Smooth muscle cell (in vitro differentiated cells): Measurements from ENCODE around the gene NHLRC3. TPM values are rescaled to one million over a fixed set of nuclear protein-coding genes. Genes with fewer than 3 reads are reported as not detected.
A peak's percentile ranks its signal among the peaks of the same experiment; 100 is the strongest.

ENCODE experiments used
- DNase-seq: peaks from one replicate; lab custom pipeline; 2025; ENCODE audit not compliant: unreplicated experiment; lab: John Stamatoyannopoulos, UW
- H2AFZ ChIP-seq: fragments of 200-600 bp; sonication (generic); 2 replicates; pipeline ENCODE4 v1.6.0; 2016; ENCODE audit warnings: antibody characterized with exemption, low read depth, mild to moderate bottlenecking
- H3F3A ChIP-seq: fragments of 200-600 bp; sonication (generic); 2 replicates; pipeline ENCODE4 v1.6.0; 2017; ENCODE audit warnings: antibody characterized with exemption, low read depth
- H3K27ac ChIP-seq: fragments of 200-600 bp; sonication (generic); 2 replicates; pipeline ENCODE4 v1.5.1; 2016; ENCODE audit warnings: low read depth, mild to moderate bottlenecking
- H3K27me3 ChIP-seq: fragments of 200-600 bp; sonication (generic); 2 replicates; pipeline ENCODE4 v1.6.1; 2016; ENCODE audit warnings: low read depth, mild to moderate bottlenecking
- H3K36me3 ChIP-seq: fragments of 200-600 bp; sonication (generic); 2 replicates; pipeline ENCODE4 v1.5.1; 2016; ENCODE audit warnings: low read depth
- H3K4me1 ChIP-seq: fragments of 200-600 bp; sonication (generic); 2 replicates; pipeline ENCODE4 v1.5.1; 2016; ENCODE audit warnings: low read depth
- H3K4me2 ChIP-seq: fragments of 200-600 bp; sonication (generic); 2 replicates; pipeline ENCODE4 v1.6.0; 2016; ENCODE audit warnings: mild to moderate bottlenecking
- H3K4me3 ChIP-seq: fragments of 200-600 bp; sonication (generic); 2 replicates; pipeline ENCODE4 v1.5.1; 2016; ENCODE audit warnings: mild to moderate bottlenecking
- H3K79me2 ChIP-seq: fragments of 200-600 bp; sonication (generic); 2 replicates; pipeline ENCODE4 v1.6.0; 2016; ENCODE audit warnings: low read depth, mild to moderate bottlenecking
- H3K9ac ChIP-seq: fragments of 200-600 bp; sonication (generic); 2 replicates; pipeline ENCODE4 v1.6.0; 2016; ENCODE audit warnings: low read depth
- H3K9me3 ChIP-seq: fragments of 200-600 bp; sonication (generic); replicated peaks from 2 replicates; pipeline ENCODE4 v1.5.1; 2016; ENCODE audit warnings: low read depth
- H4K20me1 ChIP-seq: fragments of 200-600 bp; sonication (generic); 2 replicates; pipeline ENCODE4 v1.6.0; 2016; ENCODE audit warnings: low read depth
- WGBS: methylation state at CpG from one replicate; pipeline ENCODE4 v1.1.7; 2016; ENCODE audit warnings: low lambda C conversion rate; 5-methylcytosine and 5-hydroxymethylcytosine counted together
- polyA plus RNA-seq: library from polyadenylated mRNA; unstranded; fragments of >200 nt; fragmentation: Nextera tagmentation; extraction: Ambion mirVana; gene quantifications from 2 replicates; pipeline ENCODE4 v1.2.1, GENCODE V29; 2016
- total RNA-seq: library from RNA; depleted of rRNA; stranded (reverse); fragments of >200 nt; gene quantifications from 2 replicates; pipeline ENCODE4 v1.2.3, GENCODE V29; 2014
- TF ChIP-seq, protein P1 (sequence below): fragments of 200-600 bp; sonication (generic); IDR thresholded peaks from 2 replicates; pipeline ENCODE4 v1.5.1; 2017; ENCODE audit warnings: borderline replicate concordance, mild to moderate bottlenecking, antibody characterized with exemption; ENCODE audit not compliant: insufficient read depth, poor library complexity, severe bottlenecking

Gene NHLRC3, protein sequence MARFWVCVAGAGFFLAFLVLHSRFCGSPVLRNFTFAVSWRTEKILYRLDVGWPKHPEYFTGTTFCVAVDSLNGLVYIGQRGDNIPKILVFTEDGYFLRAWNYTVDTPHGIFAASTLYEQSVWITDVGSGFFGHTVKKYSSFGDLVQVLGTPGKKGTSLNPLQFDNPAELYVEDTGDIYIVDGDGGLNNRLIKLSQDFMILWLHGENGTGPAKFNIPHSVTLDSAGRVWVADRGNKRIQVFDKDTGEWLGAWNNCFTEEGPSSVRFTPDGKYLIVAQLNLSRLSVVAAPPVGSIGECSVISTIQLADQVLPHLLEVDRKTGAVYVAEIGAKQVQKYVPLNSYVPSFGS
- 11.5 and 12.0 TPM in 2 replicates for total RNA-seq
- polyA plus RNA-seq, result 6.2 and 9.2 TPM in 2 replicates

DNA sequence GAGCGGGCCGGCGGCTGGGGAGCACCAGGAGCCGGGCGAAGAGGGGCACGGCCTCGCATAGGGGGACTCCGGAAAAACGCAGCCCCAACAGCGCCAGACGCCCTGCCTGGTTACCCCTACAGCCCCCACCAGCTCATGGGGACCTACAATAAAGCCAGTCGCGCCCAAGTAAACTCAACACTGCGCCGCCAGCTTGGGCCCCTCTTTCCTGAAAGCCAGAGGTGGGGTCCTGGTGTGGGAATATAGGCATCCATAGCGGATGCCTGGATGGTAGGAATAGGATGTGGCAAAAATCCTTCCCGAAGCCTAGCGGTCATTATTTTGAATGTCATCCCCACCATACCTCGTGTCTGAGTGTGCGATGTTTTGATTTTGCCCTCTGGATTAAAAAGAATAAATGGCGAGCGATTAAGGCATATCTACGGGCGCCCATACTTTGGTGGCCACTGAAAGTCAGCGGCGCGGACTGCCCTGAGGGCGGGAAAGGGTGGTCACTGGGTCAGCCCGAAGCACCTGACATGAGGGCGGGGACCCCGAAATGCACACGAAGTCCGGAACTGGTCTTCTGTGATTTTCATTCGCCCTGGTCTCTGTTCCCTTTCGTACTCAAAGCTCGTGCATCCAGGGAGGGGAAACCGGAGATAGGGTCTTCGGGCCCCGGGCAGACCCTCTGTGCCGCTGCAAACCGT is at the start of gene NHLRC3, which contains the start of gene PROSER1:
Gene NHLRC3 (plus strand): TSS at position 577 of the 689 bp plus-strand sequence. CDS start 184 bp downstream, outside the sequence.
Gene PROSER1 (minus strand): TSS at position 210 of the 689 bp plus-strand sequence. CDS start 847 bp downstream, outside the sequence.
- H3K27me3 ChIP-seq, result no peaks in the 10 kb centered on the region
- peak within 1 kb of the TSS; percentile 40 for H3K27ac ChIP-seq
- H3F3A ChIP-seq, result no peaks in the 10 kb centered on the region
- peak within 1 kb of the TSS; percentile 87 for H3K4me3 ChIP-seq
- H3K36me3 ChIP-seq, result no peaks in the 10 kb centered on the region
- under 1% methylated on average over 41 of the region's 41 CpGs for WGBS
- H2AFZ ChIP-seq, result peak within 1 kb of the TSS; percentile 100
- H3K9ac ChIP-seq, result peak within 1 kb of the TSS; percentile 71
- H4K20me1 ChIP-seq, result peaks cover 39% of the 10 kb centered on the region
- DNase-seq, result peak; percentile 49
- H3K4me2 ChIP-seq, result peak within 1 kb of the TSS; percentile 98
- peaks cover 36% of the 10 kb centered on the region for H3K4me1 ChIP-seq
- H3K9me3 ChIP-seq, result no peaks in the 10 kb centered on the region
- TF ChIP-seq, protein P1, sequence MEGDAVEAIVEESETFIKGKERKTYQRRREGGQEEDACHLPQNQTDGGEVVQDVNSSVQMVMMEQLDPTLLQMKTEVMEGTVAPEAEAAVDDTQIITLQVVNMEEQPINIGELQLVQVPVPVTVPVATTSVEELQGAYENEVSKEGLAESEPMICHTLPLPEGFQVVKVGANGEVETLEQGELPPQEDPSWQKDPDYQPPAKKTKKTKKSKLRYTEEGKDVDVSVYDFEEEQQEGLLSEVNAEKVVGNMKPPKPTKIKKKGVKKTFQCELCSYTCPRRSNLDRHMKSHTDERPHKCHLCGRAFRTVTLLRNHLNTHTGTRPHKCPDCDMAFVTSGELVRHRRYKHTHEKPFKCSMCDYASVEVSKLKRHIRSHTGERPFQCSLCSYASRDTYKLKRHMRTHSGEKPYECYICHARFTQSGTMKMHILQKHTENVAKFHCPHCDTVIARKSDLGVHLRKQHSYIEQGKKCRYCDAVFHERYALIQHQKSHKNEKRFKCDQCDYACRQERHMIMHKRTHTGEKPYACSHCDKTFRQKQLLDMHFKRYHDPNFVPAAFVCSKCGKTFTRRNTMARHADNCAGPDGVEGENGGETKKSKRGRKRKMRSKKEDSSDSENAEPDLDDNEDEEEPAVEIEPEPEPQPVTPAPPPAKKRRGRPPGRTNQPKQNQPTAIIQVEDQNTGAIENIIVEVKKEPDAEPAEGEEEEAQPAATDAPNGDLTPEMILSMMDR, result no peak
- peaks cover 52% of the 10 kb centered on the region for H3K79me2 ChIP-seq

DNA sequence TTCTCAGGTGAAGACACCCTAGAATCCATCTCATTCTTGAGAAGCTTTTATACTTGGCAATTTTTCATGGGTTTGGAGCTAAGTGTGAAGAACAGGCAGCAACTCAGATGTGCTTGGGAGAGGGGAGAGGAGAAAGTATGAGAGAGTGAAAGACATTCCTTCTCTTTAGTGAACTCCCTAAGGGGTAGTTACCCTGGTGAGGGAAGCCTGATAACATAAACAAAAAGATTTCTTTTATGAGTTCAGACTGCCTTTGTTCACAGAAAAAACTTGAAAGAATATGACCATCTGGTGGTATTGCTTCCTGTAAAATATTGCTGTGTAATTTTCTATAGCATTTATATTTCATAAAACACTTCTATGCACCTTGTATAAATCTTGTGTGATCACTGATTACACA is 47.6 kb upstream of the NHLRC3 start, which contains the start of gene STOML3:
Gene STOML3 (minus strand): TSS at position 139 of the 400 bp plus-strand sequence. CDS start 110 bp downstream, at position 29.
- TF ChIP-seq, protein P1, result no peak
- no peak for DNase-seq
- no peaks in the 10 kb centered on the region for H3K79me2 ChIP-seq
- no peak within 1 kb of the TSS for H2AFZ ChIP-seq
- no peak within 1 kb of the TSS for H3K4me3 ChIP-seq
- H3F3A ChIP-seq, result no peaks in the 10 kb centered on the region
- no peak within 1 kb of the TSS for H3K9ac ChIP-seq
- no peak within 1 kb of the TSS for H3K4me2 ChIP-seq
- no peaks in the 10 kb centered on the region for H3K36me3 ChIP-seq
- H3K27ac ChIP-seq, result no peak within 1 kb of the TSS
- no peaks in the 10 kb centered on the region for H3K27me3 ChIP-seq
- H3K9me3 ChIP-seq, result no peaks in the 10 kb centered on the region
- H4K20me1 ChIP-seq, result no peaks in the 10 kb centered on the region
- H3K4me1 ChIP-seq, result no peaks in the 10 kb centered on the region

DNA sequence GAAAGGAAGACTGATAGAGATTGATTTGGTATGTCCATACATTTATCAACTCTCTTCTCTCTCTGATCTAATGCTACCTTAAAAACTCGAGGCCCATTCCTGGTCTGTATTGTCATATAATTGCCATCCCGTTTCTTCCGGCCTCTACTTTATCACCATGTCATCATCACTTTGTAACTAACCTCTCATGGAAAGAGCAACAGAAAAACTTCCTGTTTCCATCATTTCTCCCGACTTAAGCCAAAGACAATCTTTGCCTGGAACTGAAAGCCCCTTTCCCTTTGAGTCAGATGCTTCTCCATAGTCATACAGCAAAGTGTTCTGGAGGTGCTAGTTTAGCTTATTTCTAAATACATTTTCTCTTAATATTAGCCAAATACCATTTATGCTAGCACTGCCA is 44.9 kb upstream of the NHLRC3 start:
- Histone ChIP-seq H3K4me1 (no peaks in the 10 kb centered on the region), H3K9me3 (no peaks in the 10 kb centered on the region), H3K36me3 (no peaks in the 10 kb centered on the region), H3K4me3 (no peak overlapping the region), H2AFZ (no peak overlapping the region), H3K4me2 (no peak overlapping the region), H3K27ac (no peak overlapping the region), H3K27me3 (no peaks in the 10 kb centered on the region), H3K9ac (no peak overlapping the region), H4K20me1 (no peaks in the 10 kb centered on the region), H3K79me2 (no peaks in the 10 kb centered on the region), H3F3A (no peaks in the 10 kb centered on the region)
- TF ChIP-seq, protein P1, result no peak
- DNase-seq, result no peak
- 89% methylated on average over 4 of the region's 4 CpGs for WGBS
